PC-9 (cell line): ENCODE data around the gene CELF2. TPM values are rescaled to one million over a fixed set of nuclear protein-coding genes. Genes with fewer than 3 reads are reported as not detected.

Experiments used
- BruUV-seq: library from RNA; stranded (reverse); fragments of 400-500 nt; replicated peaks from 2 replicates; lab custom pipeline; 2021; lab: Mats Ljungman, UMichigan
- CTCF ChIA-PET: fragments of 300-600 bp; sonication (Branson Sonifier 250); formaldehyde crosslinking; loops from one replicate; lab custom pipeline; 2022; ENCODE audit warnings: antibody characterized with exemption; lab: Charles Lee
- POLR2A ChIA-PET: fragments of 300-600 bp; sonication (Branson Sonifier 250); formaldehyde crosslinking; loops from one replicate; lab custom pipeline; 2022; ENCODE audit warnings: antibody characterized with exemption; ENCODE audit not compliant: unreplicated experiment; lab: Charles Lee
- DNase-seq, 2 experiments: peaks; one replicate each; pipeline versions ENCODE4 v3.0.0 to v3.0.0-alpha.2; 2015 to 2022; ENCODE audit warnings: mixed read lengths in 1 of 2
- H2AFZ ChIP-seq: fragments of 200-600 bp; sonication (generic); 2 replicates; pipeline ENCODE4 v1.8.1; 2017; ENCODE audit warnings: antibody characterized with exemption
- H3F3A ChIP-seq: fragments of 200-600 bp; sonication (generic); 2 replicates; pipeline ENCODE4 v1.8.1; 2017; ENCODE audit warnings: antibody characterized with exemption, mild to moderate bottlenecking, low read depth; ENCODE audit not compliant: insufficient read depth
- H3K27ac ChIP-seq: fragments of 200-600 bp; sonication (generic); 2 replicates; pipeline ENCODE4 v1.6.1; 2016; ENCODE audit warnings: mixed run types
- H3K27me3 ChIP-seq: fragments of 200-600 bp; sonication (generic); 2 replicates; pipeline ENCODE4 v1.6.1; 2016; ENCODE audit warnings: low read depth, mixed run types; ENCODE audit not compliant: insufficient read depth
- H3K36me3 ChIP-seq: fragments of 200-600 bp; sonication (generic); 2 replicates; pipeline ENCODE4 v1.6.1; 2016; ENCODE audit warnings: low read depth, mixed run types
- H3K4me1 ChIP-seq: fragments of 200-600 bp; sonication (generic); replicated peaks from 2 replicates; pipeline ENCODE4 v1.6.1; 2016; ENCODE audit warnings: mixed run types; ENCODE audit not compliant: insufficient read depth
- H3K4me2 ChIP-seq: fragments of 200-600 bp; sonication (generic); 2 replicates; pipeline ENCODE4 v1.6.1; 2017; ENCODE audit warnings: mixed run types
- H3K4me3 ChIP-seq: fragments of 200-600 bp; sonication (generic); 2 replicates; pipeline ENCODE4 v1.6.1; 2016; ENCODE audit warnings: mixed run types
- H3K79me2 ChIP-seq: fragments of 200-600 bp; sonication (generic); 2 replicates; pipeline ENCODE4 v1.6.1; 2017; ENCODE audit warnings: low read depth, mixed run types
- H3K9me2 ChIP-seq: fragments of 200-600 bp; sonication (generic); 2 replicates; pipeline ENCODE4 v1.8.1; 2017; ENCODE audit warnings: mild to moderate bottlenecking; ENCODE audit not compliant: insufficient read depth
- H3K9me3 ChIP-seq: fragments of 200-600 bp; sonication (generic); 2 replicates; pipeline ENCODE4 v1.8.1; 2016; ENCODE audit warnings: low read depth; ENCODE audit not compliant: insufficient read depth
- H4K20me1 ChIP-seq: fragments of 200-600 bp; sonication (generic); 2 replicates; pipeline ENCODE4 v1.8.1; 2017; ENCODE audit not compliant: insufficient read depth
- CTCF ChIP-seq: fragments of 200-600 bp; sonication (generic); conservative IDR thresholded peaks from 2 replicates; pipeline ENCODE4 v1.6.1; 2017; ENCODE audit warnings: mixed run types, antibody characterized with exemption, mild to moderate bottlenecking, moderate library complexity
- EZH2 ChIP-seq: fragments of 200-600 bp; sonication (generic); IDR thresholded peaks from 2 replicates; pipeline ENCODE4 v1.8.0; 2017; ENCODE audit warnings: antibody characterized with exemption, low read depth
- intact Hi-C: fragments of 100-400 bp; cut with micrococcal nuclease; formaldehyde crosslinking; loops from one replicate; pipeline ENCODE4 v1.10.0; 2022; ENCODE audit not compliant: unreplicated experiment
- total RNA-seq: library from RNA; stranded (reverse); gene quantifications from 2 replicates; pipeline ENCODE4 v1.2.3, GENCODE V29; 2021

The CELF2 gene
- total RNA-seq, 1 experiment from 2014 or later, result not detected

GRCh38 chr10:11245510-11245909, 227.8 kb downstream of the CELF2 start:
- Histone ChIP-seq H3K4me3 (no peak overlapping the region), H3K4me2 (no peak overlapping the region), H3K27me3 (peaks cover 71% of the 10 kb centered on the region), H2AFZ (no peak overlapping the region), H3F3A (no peaks in the 10 kb centered on the region), H3K9me3 (no peaks in the 10 kb centered on the region), H3K79me2 (no peaks in the 10 kb centered on the region), H4K20me1 (no peaks in the 10 kb centered on the region), H3K9me2 (no peaks in the 10 kb centered on the region), H3K27ac (no peak overlapping the region), H3K36me3 (no peaks in the 10 kb centered on the region), H3K4me1 (no peaks in the 10 kb centered on the region)
- CTCF ChIA-PET, result no interaction called here
- BruUV-seq, result no TSS peak
- intact Hi-C loops, result no loop called here
- POLR2A ChIA-PET, result no interaction called here
- no peak for DNase-seq
- TF ChIP-seq EZH2 (no peak), CTCF (no peak)

GRCh38 chr10:11245981-11246590, 228.4 kb downstream of the CELF2 start:
- intact Hi-C loops, result no loop called here
- Histone ChIP-seq H3K9me3 (no peaks in the 10 kb centered on the region), H3K4me2 (no peak overlapping the region), H3K36me3 (no peaks in the 10 kb centered on the region), H3K27ac (no peak overlapping the region), H2AFZ (no peak overlapping the region), H3F3A (no peaks in the 10 kb centered on the region), H4K20me1 (no peaks in the 10 kb centered on the region), H3K79me2 (no peaks in the 10 kb centered on the region), H3K27me3 (peaks cover 71% of the 10 kb centered on the region), H3K9me2 (no peaks in the 10 kb centered on the region), H3K4me3 (no peak overlapping the region), H3K4me1 (no peaks in the 10 kb centered on the region)
- CTCF ChIA-PET, result no interaction called here
- POLR2A ChIA-PET, result no interaction called here
- TF ChIP-seq EZH2 (no peak), CTCF (no peak)
- no TSS peak for BruUV-seq
- DNase-seq, result no peak

- POLR2A ChIA-PET, result no interaction called here
- Histone ChIP-seq H3K4me2 (no peak overlapping the region), H3K9me2 (no peaks in the 10 kb centered on the region), H3K36me3 (no peaks in the 10 kb centered on the region), H3K9me3 (no peaks in the 10 kb centered on the region), H3K4me3 (no peak overlapping the region), H3K27me3 (peaks cover 72% of the 10 kb centered on the region), H3K4me1 (no peaks in the 10 kb centered on the region), H3F3A (no peaks in the 10 kb centered on the region), H3K27ac (no peak overlapping the region), H2AFZ (no peak overlapping the region), H3K79me2 (no peaks in the 10 kb centered on the region), H4K20me1 (no peaks in the 10 kb centered on the region)
- no peak for DNase-seq
- intact Hi-C loops, result no loop called here
- no TSS peak for BruUV-seq
- CTCF ChIA-PET, result no interaction called here
- TF ChIP-seq CTCF (no peak), EZH2 (no peak)
Observed at GRCh38 chr10:11246752-11247467, 229.2 kb downstream of the CELF2 start.
